Colonic mucosa (tissue), 4 donors: ENCODE measurements around the gene ISOC2. TPM values are rescaled to one million over a fixed set of nuclear protein-coding genes. Genes with fewer than 3 reads are reported as not detected.
"Not testable (repeated sequence)": the region's sequence is repeated elsewhere in the genome, so short reads cannot be mapped to it uniquely, and the experiment has no call there.

Source experiments
- DNase-seq: peaks from one replicate; pipeline ENCODE4 v3.0.0-alpha.2; 2020
- H3K27ac ChIP-seq: fragments of 200-600 bp; one replicate; pipeline ENCODE4 v1.8.0; 2021
- H3K27me3 ChIP-seq: fragments of 200-600 bp; one replicate; pipeline ENCODE4 v1.8.0; 2021
- H3K36me3 ChIP-seq: fragments of 200-600 bp; one replicate; pipeline ENCODE4 v1.8.0; 2021
- H3K4me1 ChIP-seq: fragments of 200-600 bp; one replicate; pipeline ENCODE4 v1.8.0; 2021; ENCODE audit warnings: mild to moderate bottlenecking
- H3K4me3 ChIP-seq: fragments of 200-600 bp; one replicate; pipeline ENCODE4 v1.8.0; 2021
- H3K9ac ChIP-seq, 2 donors: one replicate each; pipeline ENCODE4 v1.7.0; 2013; ENCODE audit warnings: control low read depth in 2 of 2, low read depth in 2 of 2, low read length in 2 of 2
- H3K9me3 ChIP-seq: fragments of 200-600 bp; one replicate; pipeline ENCODE4 v1.8.0; 2021
- intact Hi-C: fragments of 100-400 bp; cut with DNase I; formaldehyde crosslinking; loops from one replicate; pipeline ENCODE4 v1.14.1; 2022
- total RNA-seq, 2 donors: library from RNA; stranded (reverse); fragmentation: NEBNext Ultra II Directional in 1 of 2; extraction: Animal tissue kit (Norgen Biotek cat#: 25700) in 1 of 2; gene quantifications; one replicate each; pipeline ENCODE4 v1.2.1, GENCODE V29; 2021
- TF ChIP-seq, protein P1 (sequence below): fragments of 200-600 bp; IDR thresholded peaks from one replicate; pipeline ENCODE4 v1.8.0; 2022; ENCODE audit warnings: antibody characterized with exemption, mild to moderate bottlenecking
- donor health status: healthy.
- donor health status: DM: no; HTN: no; CAD: no.
- donor health status: DM: no; HTN: no; CAD: no.

Gene ISOC2
- total RNA-seq, 2 donors from 2014 or later: 89.8 to 132 TPM

DNA sequence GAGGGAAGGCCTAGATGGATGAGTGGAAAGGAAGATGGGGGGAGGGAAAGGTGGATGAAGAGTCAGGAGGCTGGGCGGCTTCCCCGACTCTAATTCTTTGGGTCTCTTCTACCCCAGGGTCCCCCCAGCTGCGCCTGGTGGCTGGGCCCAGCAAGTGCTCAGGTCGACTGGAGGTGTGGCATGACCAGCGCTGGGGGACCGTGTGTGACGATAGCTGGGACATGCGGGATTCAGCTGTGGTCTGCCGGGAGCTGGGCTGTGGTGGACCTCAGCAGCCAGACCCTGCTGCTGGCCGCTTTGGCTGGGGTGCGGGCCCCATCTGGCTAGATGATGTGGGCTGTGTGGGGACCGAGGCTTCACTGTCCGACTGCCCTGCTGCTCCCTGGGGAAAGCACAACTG, 36.3 kb upstream of the ISOC2 start:
- Histone ChIP-seq H3K4me1 (no peaks in the 10 kb centered on the region), H3K27me3 (no peaks in the 10 kb centered on the region), H3K9ac (no peak overlapping the region), H3K36me3 (no peaks in the 10 kb centered on the region), H3K27ac (no peak overlapping the region), H3K4me3 (no peak overlapping the region), H3K9me3 (no peaks in the 10 kb centered on the region)
- DNase-seq: no peak
- TF ChIP-seq, protein P1, sequence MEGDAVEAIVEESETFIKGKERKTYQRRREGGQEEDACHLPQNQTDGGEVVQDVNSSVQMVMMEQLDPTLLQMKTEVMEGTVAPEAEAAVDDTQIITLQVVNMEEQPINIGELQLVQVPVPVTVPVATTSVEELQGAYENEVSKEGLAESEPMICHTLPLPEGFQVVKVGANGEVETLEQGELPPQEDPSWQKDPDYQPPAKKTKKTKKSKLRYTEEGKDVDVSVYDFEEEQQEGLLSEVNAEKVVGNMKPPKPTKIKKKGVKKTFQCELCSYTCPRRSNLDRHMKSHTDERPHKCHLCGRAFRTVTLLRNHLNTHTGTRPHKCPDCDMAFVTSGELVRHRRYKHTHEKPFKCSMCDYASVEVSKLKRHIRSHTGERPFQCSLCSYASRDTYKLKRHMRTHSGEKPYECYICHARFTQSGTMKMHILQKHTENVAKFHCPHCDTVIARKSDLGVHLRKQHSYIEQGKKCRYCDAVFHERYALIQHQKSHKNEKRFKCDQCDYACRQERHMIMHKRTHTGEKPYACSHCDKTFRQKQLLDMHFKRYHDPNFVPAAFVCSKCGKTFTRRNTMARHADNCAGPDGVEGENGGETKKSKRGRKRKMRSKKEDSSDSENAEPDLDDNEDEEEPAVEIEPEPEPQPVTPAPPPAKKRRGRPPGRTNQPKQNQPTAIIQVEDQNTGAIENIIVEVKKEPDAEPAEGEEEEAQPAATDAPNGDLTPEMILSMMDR: no peak
- intact Hi-C loops: no loop called here

DNA sequence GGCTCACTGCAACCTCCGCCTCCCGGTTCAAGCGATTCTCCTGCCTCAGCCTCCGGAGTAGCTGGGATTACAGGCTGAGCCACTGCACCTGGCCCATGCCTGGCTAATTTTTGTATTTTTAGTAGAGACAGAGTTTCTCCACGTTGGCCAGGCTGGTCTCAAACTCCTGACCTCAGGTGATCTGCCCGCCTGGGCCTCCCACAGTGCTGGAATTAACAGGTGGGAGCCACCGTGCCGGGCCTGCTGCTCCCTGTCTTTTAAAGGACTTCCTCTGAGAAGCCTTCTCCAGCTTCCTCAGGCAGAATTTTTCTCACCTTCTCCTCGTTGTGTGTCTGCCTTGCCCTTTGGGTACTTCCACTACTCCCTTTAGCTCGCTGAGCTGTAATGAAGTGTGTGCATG, 35.4 kb upstream of the ISOC2 start:
- H3K9me3 ChIP-seq, DNase-seq, H3K4me1 ChIP-seq, H3K27me3 ChIP-seq, H3K4me3 ChIP-seq, H3K36me3 ChIP-seq, H3K9ac ChIP-seq, H3K27ac ChIP-seq, intact Hi-C loops: not testable (repeated sequence)

DNA sequence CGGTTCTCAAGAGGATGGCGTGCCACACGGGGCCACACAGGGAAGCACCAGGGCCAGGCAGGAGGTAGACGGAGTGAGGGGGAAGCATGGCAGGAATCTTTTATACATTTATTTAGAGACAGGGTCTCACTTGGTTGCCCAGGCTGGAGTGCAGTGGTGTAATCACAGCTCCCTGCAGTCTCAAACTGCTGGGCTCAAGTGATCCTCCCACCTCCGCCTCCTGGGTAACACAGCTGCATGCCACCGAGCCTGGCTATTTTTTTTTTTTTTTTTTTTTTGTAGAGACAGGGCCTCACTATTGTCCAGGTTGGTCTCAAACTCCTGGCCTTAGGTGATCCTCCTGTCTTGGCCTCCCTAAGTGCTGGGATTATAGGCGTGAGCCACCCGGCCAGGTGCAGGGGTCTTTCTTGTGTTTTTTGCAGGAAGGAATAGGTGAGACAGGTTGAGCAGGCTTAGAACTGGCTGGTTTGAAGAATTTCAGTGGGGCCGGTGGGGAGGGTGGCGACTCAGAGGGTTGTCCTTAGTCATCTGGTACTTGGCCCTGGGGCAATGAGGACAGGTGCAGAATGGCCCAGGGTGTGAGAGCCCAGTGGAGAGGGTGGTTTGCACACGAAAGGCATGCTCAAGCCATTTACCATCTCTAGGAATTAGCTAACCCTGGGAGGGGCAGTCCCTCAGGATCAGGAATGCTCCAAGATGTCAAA, 34.4 kb upstream of the ISOC2 start:
- no peaks in the 10 kb centered on the region for H3K9me3 ChIP-seq
- H3K27ac ChIP-seq: no peak overlapping the region
- no peaks in the 10 kb centered on the region for H3K27me3 ChIP-seq
- H3K36me3 ChIP-seq: no peaks in the 10 kb centered on the region
- TF ChIP-seq, protein P1: no peak
- no peak for DNase-seq
- no peak overlapping the region for H3K9ac ChIP-seq
- intact Hi-C loops: no loop called here
- H3K4me1 ChIP-seq: no peaks in the 10 kb centered on the region
- no peak overlapping the region for H3K4me3 ChIP-seq

DNA sequence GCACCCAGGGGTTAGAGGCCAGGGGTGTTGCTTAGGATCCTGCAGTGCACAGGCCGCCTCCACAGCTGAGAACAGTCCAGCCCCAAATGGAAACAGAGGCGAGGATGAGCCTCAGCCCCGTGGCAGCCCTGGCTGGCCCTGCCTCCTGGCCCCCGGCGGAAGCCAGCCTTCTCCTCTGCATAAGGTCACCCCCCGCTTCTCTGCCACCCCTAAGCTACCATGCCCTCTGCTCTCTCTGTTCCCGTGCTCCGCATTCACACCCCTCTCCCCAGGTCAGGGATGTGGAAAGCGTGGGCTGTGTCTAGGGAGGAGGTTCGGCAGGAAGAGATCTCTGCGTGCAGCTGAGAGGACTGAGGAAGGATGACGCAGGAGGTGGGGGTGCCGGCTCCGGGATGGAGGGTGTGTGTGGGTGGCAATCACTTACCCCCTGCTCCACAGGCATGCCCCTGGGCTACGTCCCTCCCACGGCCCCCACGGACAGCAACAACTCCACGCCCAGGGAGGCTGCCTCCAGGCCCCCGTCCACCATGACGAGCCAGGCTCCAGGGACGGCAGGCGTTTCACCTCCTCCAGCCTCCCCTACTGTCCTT, 32.8 kb upstream of the ISOC2 start:
- Histone ChIP-seq H3K4me1 (no peaks in the 10 kb centered on the region), H3K27ac (peak overlapping the region; percentile 50), H3K27me3 (no peaks in the 10 kb centered on the region), H3K4me3 (peak overlapping the region; percentile 3), H3K36me3 (no peaks in the 10 kb centered on the region), H3K9ac (peak overlapping the region; percentile 19 to 60), H3K9me3 (no peaks in the 10 kb centered on the region)
- TF ChIP-seq, protein P1: no peak
- intact Hi-C loops: no loop called here
- no peak for DNase-seq

DNA sequence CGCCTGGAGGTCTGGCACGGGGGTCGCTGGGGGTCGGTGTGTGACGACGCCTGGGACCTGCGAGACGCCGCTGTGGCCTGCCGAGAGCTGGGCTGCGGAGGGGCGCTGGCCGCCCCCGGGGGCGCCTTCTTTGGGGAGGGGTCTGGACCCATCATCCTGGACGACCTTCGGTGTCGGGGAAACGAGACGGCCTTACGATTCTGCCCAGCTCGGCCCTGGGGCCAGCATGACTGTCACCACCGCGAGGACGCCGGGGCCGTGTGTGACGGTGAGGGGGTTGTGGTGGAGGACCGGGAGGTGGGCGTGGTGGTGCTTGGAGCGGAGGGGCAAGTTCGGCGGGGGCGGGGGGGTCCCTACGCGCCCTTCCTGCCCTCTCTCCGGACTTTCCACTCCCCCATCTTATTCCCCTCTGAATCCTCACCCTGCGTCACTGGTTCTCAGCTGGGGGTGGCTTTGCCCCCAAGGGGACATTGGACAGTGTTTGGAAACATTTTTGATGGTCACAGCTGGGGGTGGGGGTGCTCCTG, 32.3 kb upstream of the ISOC2 start:
- DNase-seq: no peak
- Histone ChIP-seq H3K9ac (peak overlapping the region in 1 of 2 donors; percentile 60), H3K9me3 (no peaks in the 10 kb centered on the region), H3K27me3 (no peaks in the 10 kb centered on the region), H3K4me3 (no peak overlapping the region), H3K4me1 (no peaks in the 10 kb centered on the region), H3K27ac (no peak overlapping the region), H3K36me3 (no peaks in the 10 kb centered on the region)
- intact Hi-C loops: no loop called here
- TF ChIP-seq, protein P1: no peak
